Lower leg skin (tissue), 3 donors: ENCODE data around the gene TTC21A.
"Not testable (repeated sequence)": the region's sequence is repeated elsewhere in the genome, so short reads cannot be mapped to it uniquely, and the experiment has no call there.

ENCODE experiments used
- POLR2A ChIP-seq, 2 donors: fragments of 450-650 bp; IDR thresholded peaks; one replicate each; pipeline ENCODE4 v1.6.1; 2016 to 2017; ENCODE audit warnings: antibody characterized with exemption in 2 of 2, mild to moderate bottlenecking in 1 of 2, moderate library complexity in 1 of 2
- TF ChIP-seq, protein P1 (sequence below), 3 donors: fragments of 450-650 bp; IDR thresholded peaks; one replicate each; pipeline ENCODE4 v1.5.1; 2016; ENCODE audit warnings: antibody characterized with exemption in 3 of 3, mild to moderate bottlenecking in 3 of 3, moderate library complexity in 2 of 3

GRCh38 chr3:39170877-39171276 lies 63.4 kb downstream of the TTC21A start:
- TF ChIP-seq, protein P1, sequence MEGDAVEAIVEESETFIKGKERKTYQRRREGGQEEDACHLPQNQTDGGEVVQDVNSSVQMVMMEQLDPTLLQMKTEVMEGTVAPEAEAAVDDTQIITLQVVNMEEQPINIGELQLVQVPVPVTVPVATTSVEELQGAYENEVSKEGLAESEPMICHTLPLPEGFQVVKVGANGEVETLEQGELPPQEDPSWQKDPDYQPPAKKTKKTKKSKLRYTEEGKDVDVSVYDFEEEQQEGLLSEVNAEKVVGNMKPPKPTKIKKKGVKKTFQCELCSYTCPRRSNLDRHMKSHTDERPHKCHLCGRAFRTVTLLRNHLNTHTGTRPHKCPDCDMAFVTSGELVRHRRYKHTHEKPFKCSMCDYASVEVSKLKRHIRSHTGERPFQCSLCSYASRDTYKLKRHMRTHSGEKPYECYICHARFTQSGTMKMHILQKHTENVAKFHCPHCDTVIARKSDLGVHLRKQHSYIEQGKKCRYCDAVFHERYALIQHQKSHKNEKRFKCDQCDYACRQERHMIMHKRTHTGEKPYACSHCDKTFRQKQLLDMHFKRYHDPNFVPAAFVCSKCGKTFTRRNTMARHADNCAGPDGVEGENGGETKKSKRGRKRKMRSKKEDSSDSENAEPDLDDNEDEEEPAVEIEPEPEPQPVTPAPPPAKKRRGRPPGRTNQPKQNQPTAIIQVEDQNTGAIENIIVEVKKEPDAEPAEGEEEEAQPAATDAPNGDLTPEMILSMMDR (IDR thresholded peaks at IDR 0.05), result not testable (repeated sequence)
- not testable (repeated sequence) for TF ChIP-seq POLR2A (IDR thresholded peaks at IDR 0.05)
